Astrocyte of the hippocampus (primary cell): ENCODE results near the gene IGSF8.
A peak's percentile ranks its signal among the peaks of the same experiment; 100 is the strongest.

ENCODE experiments used
- DNase-seq: peaks from one replicate; pipeline ENCODE4 v3.0.0; 2011; ENCODE audit warnings: low read depth, low spot score

The IGSF8 gene

DNA sequence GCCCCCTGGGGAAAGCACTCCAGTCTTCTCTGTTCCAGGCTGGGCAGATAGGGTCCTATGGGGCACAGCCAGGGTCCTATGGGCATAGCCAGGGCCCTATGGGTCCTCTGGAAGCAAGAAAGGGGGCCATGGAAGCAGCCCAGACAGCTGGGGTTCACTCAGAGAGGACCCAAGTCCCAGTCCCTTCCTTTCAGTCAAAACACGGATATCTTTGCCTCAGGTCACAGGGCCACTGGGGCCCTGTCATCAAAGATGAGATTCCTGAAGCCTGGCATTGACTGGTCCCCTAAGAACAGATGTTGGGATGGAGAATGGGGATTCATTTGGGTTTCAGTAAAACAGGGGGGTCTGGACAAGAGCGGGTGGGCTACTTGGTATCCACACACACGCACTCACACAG is 8.5 kb downstream of the IGSF8 start:
- DNase-seq, result no peak

DNA sequence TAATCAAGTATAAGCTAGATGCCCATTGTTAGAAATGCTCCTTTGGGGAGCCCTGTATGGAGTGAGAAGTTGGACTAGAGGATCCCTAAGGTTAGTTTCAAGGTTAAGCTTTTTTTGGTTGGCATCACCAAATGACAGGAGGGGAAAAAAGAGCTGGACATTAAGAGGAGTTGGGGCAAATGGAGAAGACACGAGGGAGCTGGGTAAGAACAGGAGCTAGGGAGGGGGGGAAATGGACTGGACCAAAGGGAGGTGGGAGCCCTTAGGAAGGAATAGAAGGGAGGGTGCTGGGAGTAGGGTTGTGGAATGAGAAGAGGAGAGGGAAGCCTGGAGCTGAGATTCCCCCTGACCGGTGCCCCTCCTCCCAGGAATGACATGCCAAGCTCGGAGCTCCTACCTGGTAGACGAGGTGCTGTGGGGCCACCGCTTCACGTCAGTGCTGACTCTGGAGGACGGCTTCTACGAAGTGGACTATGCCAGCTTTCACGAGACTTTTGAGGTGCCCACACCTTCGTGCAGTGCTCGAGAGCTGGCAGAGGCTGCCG is 11.2 kb downstream of the IGSF8 start:
- DNase-seq, result no peak

GRCh38 chr1:160086456-160086892 is 11.9 kb downstream of the IGSF8 start:
- no peak for DNase-seq

GRCh38 chr1:160085686-160086455 is 12.5 kb downstream of the IGSF8 start:
- DNase-seq, result peak; percentile 87

GRCh38 chr1:160084771-160085321 is 13.6 kb downstream of the IGSF8 start:
- no peak for DNase-seq

DNA sequence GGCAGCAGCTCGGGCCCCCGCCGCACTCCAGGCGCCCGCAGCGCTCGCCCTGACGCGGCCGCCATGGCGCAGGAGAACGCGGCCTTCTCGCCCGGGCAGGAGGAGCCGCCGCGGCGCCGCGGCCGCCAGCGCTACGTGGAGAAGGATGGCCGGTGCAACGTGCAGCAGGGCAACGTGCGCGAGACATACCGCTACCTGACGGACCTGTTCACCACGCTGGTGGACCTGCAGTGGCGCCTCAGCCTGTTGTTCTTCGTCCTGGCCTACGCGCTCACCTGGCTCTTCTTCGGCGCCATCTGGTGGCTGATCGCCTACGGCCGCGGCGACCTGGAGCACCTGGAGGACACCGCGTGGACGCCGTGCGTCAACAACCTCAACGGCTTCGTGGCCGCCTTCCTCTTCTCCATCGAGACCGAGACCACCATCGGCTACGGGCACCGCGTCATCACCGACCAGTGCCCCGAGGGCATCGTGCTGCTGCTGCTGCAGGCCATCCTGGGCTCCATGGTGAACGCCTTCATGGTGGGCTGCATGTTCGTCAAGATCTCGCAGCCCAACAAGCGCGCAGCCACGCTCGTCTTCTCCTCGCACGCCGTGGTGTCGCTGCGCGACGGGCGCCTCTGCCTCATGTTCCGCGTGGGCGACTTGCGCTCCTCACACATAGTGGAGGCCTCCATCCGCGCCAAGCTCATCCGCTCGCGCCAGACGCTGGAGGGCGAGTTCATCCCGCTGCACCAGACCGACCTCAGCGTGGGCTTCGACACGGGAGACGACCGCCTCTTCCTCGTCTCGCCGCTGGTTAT is 14.2 kb downstream of the IGSF8 start:
- DNase-seq, result peak; percentile 71

- no peak for DNase-seq
These were observed 15.5 kb downstream of the IGSF8 start for GRCh38 chr1:160082926-160083325.

DNA sequence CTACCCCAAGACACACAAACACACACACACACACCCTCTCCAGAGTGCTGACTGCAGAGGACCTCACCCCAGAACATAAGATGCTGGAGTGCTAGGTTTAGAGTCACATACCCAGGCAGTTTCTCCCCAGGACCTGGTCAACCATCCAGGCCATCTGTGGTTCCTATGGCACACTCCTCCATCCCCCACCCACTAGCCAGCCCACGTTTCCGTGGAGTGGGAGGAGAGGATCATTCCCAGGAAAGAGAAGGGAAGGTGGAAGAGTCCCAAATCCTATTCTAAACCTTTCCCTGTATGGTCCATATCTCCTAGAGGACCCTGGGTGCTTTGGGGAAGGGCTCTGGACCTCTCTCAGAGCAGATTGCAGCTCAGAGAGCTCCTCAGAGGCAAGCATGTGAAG is 15.9 kb downstream of the IGSF8 start:
- DNase-seq, result no peak

DNA sequence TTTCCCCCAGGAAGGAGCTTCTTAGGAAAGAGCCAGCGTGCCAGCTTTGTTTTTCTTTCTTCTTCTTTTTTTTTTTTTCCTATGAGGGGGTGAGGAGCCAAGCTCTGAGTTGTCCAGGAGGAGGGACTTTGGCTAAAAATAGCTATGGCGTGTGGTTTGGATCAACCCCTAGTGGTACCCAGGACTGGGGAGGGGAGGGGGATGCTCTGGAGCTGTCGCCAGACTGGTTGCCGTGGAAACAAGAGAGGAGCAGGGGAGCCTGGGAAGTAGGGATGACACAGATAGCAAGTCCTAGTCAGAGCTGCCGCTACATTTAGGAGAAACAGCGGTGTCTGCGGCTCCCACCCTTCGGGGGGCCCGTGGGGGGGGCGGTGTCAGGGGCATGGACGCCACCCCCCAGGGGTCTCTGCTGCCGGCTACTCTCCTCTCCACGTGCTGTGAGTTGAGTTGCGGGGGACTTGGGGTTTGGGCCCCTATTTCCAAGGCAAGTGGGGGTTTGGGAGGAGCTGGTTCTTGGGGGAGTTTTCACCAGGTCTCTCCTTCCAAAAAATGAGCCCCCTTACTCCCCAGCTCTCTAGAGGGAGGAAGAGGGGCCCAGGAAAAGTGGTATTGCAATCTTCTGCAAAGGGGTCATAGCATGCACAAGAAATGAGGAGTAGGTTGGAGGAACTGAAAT is 17.0 kb downstream of the IGSF8 start, which contains the start of gene KCNJ9:
TSS of gene KCNJ9 (plus strand) at position 278 of the 676 bp plus-strand sequence. CDS start 2,493 bp downstream, outside the sequence.
- peak; percentile 67 for DNase-seq

DNA sequence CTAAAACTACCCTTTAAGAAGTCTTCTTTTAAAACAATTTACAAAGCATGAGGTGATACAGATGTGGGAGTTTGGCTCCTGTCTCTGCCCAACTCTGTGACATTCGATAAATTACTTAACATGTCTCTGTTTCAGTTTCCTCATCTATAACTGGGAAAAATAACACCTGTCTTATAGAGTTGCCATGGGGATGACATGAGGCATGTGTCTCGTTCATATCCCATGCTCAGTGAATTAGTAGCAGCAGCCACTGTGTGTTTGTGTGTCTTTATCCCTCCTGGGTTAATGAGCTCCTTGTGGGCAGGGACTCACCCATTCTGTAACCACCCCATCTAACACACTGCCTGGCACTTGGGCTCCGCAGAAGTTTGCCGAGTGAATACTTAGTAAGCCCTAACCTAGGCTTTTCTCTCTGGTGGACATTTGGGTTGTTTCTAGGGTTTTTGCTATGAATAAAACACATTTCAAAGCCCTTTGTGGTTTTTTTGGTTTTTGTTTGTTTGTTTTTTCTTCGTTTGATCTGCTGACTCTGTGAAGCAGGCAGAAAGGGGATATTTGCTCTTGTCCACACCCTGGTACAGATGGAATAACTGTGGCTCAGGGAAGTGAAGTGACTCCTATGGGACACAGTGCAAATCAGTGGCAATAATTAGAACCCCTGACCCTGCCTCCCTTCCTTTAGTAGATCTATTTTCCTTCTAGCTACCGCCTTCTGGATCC is 17.9 kb downstream of the IGSF8 start:
- no peak for DNase-seq

GRCh38 chr1:160079448-160079847 is 19.0 kb downstream of the IGSF8 start:
- no peak for DNase-seq

GRCh38 chr1:160078512-160079195 is 19.8 kb downstream of the IGSF8 start:
- DNase-seq, result peak; percentile 45

- DNase-seq, result no peak
These were observed 20.9 kb downstream of the IGSF8 start for GRCh38 chr1:160077486-160077885.

GRCh38 chr1:160076295-160076694 is 22.1 kb downstream of the IGSF8 start:
- DNase-seq, result peak; percentile 45

DNA sequence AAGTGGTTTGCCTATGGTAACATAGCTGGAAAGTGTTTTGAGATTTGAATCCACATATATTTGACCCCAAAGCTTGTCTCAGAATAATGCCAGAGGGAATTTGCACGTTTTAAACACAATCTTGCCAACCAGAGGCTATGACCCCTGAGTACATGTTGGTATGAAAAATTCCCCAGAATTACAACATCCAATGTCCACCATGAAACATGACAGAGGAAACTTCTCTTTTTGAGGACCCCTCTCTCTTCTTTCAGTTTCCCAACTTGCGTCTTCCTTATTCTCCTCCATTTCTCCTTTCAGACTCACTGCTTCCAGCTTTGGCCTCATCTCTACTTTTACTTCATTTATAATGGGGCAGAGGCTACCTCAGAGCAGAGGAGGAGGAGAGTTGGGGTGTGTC is 22.6 kb downstream of the IGSF8 start:
- DNase-seq, result no peak

DNA sequence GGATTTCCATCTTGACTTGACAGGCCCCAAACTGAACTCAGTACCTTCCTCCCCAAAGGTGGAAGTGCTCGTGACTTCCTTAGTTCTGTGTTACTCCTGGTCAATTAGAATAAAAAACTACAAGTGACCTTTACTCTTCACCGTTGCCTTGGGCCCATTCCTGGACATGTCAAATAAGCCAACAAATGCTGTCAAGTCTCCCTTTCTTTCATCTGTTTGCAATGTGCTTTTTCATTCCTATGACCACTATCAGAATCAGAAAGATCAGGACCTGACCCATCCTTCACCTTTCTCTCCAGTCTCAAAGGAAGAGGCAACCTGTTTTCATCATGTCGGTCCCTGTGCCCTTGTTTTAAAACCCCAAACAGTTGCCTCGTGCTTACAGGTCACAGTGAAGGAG is 23.6 kb downstream of the IGSF8 start:
- no peak for DNase-seq

DNA sequence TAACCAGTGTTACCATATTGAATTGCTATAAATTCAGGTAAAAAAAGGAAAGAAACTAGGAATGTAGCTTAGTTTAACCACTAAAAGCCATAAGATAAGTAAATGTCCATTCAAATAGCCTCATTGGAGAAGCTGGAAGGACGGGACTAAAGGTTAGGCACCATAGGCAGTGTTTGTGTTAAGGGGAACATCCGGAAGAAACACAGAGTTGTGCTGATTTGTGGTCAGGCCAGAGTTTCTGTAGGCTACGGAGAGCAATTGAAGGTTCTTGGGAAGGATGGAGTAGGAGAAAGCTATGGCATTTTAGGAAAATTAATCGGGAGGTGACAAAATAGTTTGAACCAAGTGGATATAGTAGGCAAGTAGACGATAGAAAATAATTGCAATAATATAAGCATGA is 27.1 kb downstream of the IGSF8 start:
- no peak for DNase-seq

GRCh38 chr1:160070243-160071163 is 27.9 kb downstream of the IGSF8 start:
- peak; percentile 83 for DNase-seq
